Astrocyte (in vitro differentiated cells and primary cell): ENCODE data around the gene ADAMTS17. TPM values are rescaled to one million over a fixed set of nuclear protein-coding genes. Genes with fewer than 3 reads are reported as not detected.

Experiments used
- DNase-seq: peaks from one replicate; pipeline ENCODE4 v3.0.0-alpha.2; 2010; ENCODE audit warnings: low read depth
- FAIRE-seq: peaks from 2 replicates; lab custom pipeline; 2011; peaks lifted over from hg19 to GRCh38; lab: Jason Lieb, UNC
- H2AFZ ChIP-seq: 2 replicates; pipeline ENCODE4 v1.6.0; 2012; ENCODE audit warnings: low read depth, low read length, inconsistent platforms
- H3K27ac ChIP-seq: 2 replicates; pipeline ENCODE4 v1.5.1; 2011; ENCODE audit warnings: low read depth, low read length, inconsistent platforms
- H3K27me3 ChIP-seq: 2 replicates; pipeline ENCODE4 v1.6.0; 2011; ENCODE audit warnings: low read length, inconsistent platforms; ENCODE audit not compliant: insufficient read depth
- H3K36me3 ChIP-seq: 2 replicates; pipeline ENCODE4 v1.5.1; 2011; ENCODE audit warnings: low read length, inconsistent platforms; ENCODE audit not compliant: insufficient read depth
- H3K4me1 ChIP-seq: 2 replicates; pipeline ENCODE4 v1.5.1; 2011; ENCODE audit warnings: low read length, inconsistent platforms; ENCODE audit not compliant: insufficient read depth
- H3K4me2 ChIP-seq: 2 replicates; pipeline ENCODE4 v1.6.0; 2012; ENCODE audit warnings: low read length, inconsistent platforms
- H3K4me3 ChIP-seq: 2 replicates; pipeline ENCODE4 v1.5.1; 2011; ENCODE audit warnings: low read depth, mild to moderate bottlenecking, low read length, inconsistent platforms; ENCODE audit not compliant: insufficient read depth
- H3K79me2 ChIP-seq: 2 replicates; pipeline ENCODE4 v1.6.0; 2012; ENCODE audit warnings: mild to moderate bottlenecking, low read length, inconsistent platforms; ENCODE audit not compliant: insufficient read depth
- H3K9ac ChIP-seq: 2 replicates; pipeline ENCODE4 v1.6.0; 2012; ENCODE audit warnings: mild to moderate bottlenecking, low read length, inconsistent platforms
- H3K9me3 ChIP-seq: 2 replicates; pipeline ENCODE4 v1.5.1; 2012; ENCODE audit warnings: low read depth, mild to moderate bottlenecking, low read length, inconsistent platforms; ENCODE audit not compliant: insufficient read depth
- H4K20me1 ChIP-seq: 2 replicates; pipeline ENCODE4 v1.6.0; 2012; ENCODE audit warnings: low read length, inconsistent platforms; ENCODE audit not compliant: insufficient read depth
- H3K27ac Mint-ChIP-seq: one replicate; pipeline ENCODE4 v1.8.0; 2021; ENCODE audit warnings: mild to moderate bottlenecking, mixed read lengths; ENCODE audit not compliant: unreplicated experiment
- H3K27me3 Mint-ChIP-seq: one replicate; pipeline ENCODE4 v1.8.0; 2021; ENCODE audit warnings: low read depth, mixed read lengths; ENCODE audit not compliant: unreplicated experiment
- H3K36me3 Mint-ChIP-seq: one replicate; pipeline ENCODE4 v1.8.0; 2021; ENCODE audit warnings: low read depth, mixed read lengths; ENCODE audit not compliant: unreplicated experiment
- H3K4me1 Mint-ChIP-seq: one replicate; pipeline ENCODE4 v1.8.0; 2021; ENCODE audit warnings: low read depth, mixed read lengths; ENCODE audit not compliant: unreplicated experiment
- H3K4me3 Mint-ChIP-seq: one replicate; pipeline ENCODE4 v1.8.0; 2021; ENCODE audit warnings: mild to moderate bottlenecking, moderate library complexity, mixed read lengths; ENCODE audit not compliant: unreplicated experiment
- H3K9me3 Mint-ChIP-seq: one replicate; pipeline ENCODE4 v1.8.0; 2021; ENCODE audit warnings: mild to moderate bottlenecking, mixed read lengths; ENCODE audit not compliant: unreplicated experiment
- CTCF ChIP-seq: IDR thresholded peaks from 2 replicates; pipeline ENCODE4 v1.5.1; 2011; ENCODE audit warnings: low read depth, mild to moderate bottlenecking, inconsistent platforms, low read length, moderate library complexity; ENCODE audit not compliant: insufficient read depth
- EZH2 ChIP-seq: IDR thresholded peaks from 2 replicates; pipeline ENCODE4 v1.6.1; 2012; ENCODE audit warnings: mild to moderate bottlenecking, low read length, inconsistent platforms; ENCODE audit not compliant: insufficient read depth
- total RNA-seq: library from RNA; stranded (reverse); gene quantifications from 2 replicates; pipeline ENCODE4 v1.2.1, GENCODE V29; 2021

The ADAMTS17 gene
- total RNA-seq, 1 donor from 2014 or later = 0.27 TPM

GRCh38 chr15:100141311-100142001 is 200.3 kb downstream of the ADAMTS17 start:
- H3K27ac Mint-ChIP-seq = no peak overlapping the region
- Histone ChIP-seq H3K4me1 (no peaks in the 10 kb centered on the region), H3K27ac (no peak overlapping the region), H4K20me1 (no peaks in the 10 kb centered on the region), H3K27me3 (no peaks in the 10 kb centered on the region), H3K9me3 (no peaks in the 10 kb centered on the region), H3K4me2 (no peak overlapping the region), H3K9ac (no peak overlapping the region), H3K36me3 (no peaks in the 10 kb centered on the region), H3K4me3 (no peak overlapping the region), H2AFZ (no peak overlapping the region), H3K79me2 (no peaks in the 10 kb centered on the region)
- peaks cover 6% of the 10 kb centered on the region for H3K4me1 Mint-ChIP-seq
- H3K36me3 Mint-ChIP-seq = no peaks in the 10 kb centered on the region
- H3K9me3 Mint-ChIP-seq = peaks cover 5% of the 10 kb centered on the region
- H3K27me3 Mint-ChIP-seq = peaks cover 28% of the 10 kb centered on the region
- H3K4me3 Mint-ChIP-seq = no peak overlapping the region
- no peak for TF ChIP-seq EZH2
- no peak for TF ChIP-seq CTCF
- DNase-seq = peak; percentile 55
- no peak for FAIRE-seq

GRCh38 chr15:100140527-100141308 is 201.1 kb downstream of the ADAMTS17 start:
- Mint-ChIP-seq H3K4me1 (peaks cover 6% of the 10 kb centered on the region), H3K27me3 (peaks cover 33% of the 10 kb centered on the region), H3K9me3 (peaks cover 5% of the 10 kb centered on the region), H3K27ac (no peak overlapping the region), H3K4me3 (no peak overlapping the region), H3K36me3 (no peaks in the 10 kb centered on the region)
- Histone ChIP-seq H3K4me1 (no peaks in the 10 kb centered on the region), H3K9ac (no peak overlapping the region), H3K79me2 (no peaks in the 10 kb centered on the region), H3K27ac (no peak overlapping the region), H3K36me3 (no peaks in the 10 kb centered on the region), H3K4me2 (no peak overlapping the region), H3K27me3 (no peaks in the 10 kb centered on the region), H2AFZ (no peak overlapping the region), H4K20me1 (no peaks in the 10 kb centered on the region), H3K4me3 (no peak overlapping the region), H3K9me3 (no peaks in the 10 kb centered on the region)
- TF ChIP-seq CTCF (no peak), EZH2 (no peak)
- DNase-seq (no peak), FAIRE-seq (no peak)
